ENCODE measurements around the gene FGD3. TPM values are rescaled to one million over a fixed set of nuclear protein-coding genes. Genes with fewer than 3 reads are reported as not detected.

Gene FGD3
- total RNA-seq, 1 donor from 2014 or later, result 1.8 TPM

- H3K36me3 ChIP-seq, result peaks cover 4% of the 10 kb centered on the region
- no peak overlapping the region for H3K27ac ChIP-seq (replicated peaks)
- peaks cover 5% of the 10 kb centered on the region for H3K27me3 ChIP-seq (ENCODE audit: low read depth)
- peaks cover 14% of the 10 kb centered on the region for H3K9me3 ChIP-seq (replicated peaks)
- H3K4me1 ChIP-seq, result peaks cover 4% of the 10 kb centered on the region
- TF ChIP-seq, protein P1, sequence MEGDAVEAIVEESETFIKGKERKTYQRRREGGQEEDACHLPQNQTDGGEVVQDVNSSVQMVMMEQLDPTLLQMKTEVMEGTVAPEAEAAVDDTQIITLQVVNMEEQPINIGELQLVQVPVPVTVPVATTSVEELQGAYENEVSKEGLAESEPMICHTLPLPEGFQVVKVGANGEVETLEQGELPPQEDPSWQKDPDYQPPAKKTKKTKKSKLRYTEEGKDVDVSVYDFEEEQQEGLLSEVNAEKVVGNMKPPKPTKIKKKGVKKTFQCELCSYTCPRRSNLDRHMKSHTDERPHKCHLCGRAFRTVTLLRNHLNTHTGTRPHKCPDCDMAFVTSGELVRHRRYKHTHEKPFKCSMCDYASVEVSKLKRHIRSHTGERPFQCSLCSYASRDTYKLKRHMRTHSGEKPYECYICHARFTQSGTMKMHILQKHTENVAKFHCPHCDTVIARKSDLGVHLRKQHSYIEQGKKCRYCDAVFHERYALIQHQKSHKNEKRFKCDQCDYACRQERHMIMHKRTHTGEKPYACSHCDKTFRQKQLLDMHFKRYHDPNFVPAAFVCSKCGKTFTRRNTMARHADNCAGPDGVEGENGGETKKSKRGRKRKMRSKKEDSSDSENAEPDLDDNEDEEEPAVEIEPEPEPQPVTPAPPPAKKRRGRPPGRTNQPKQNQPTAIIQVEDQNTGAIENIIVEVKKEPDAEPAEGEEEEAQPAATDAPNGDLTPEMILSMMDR (IDR thresholded peaks at IDR 0.05; ENCODE audit: borderline replicate concordance), result no peak
- no peak overlapping the region for H3K4me3 ChIP-seq
- intact Hi-C loops (cut with micrococcal nuclease), result no loop called here
- no peak for DNase-seq
Observed at GRCh38 chr9:93002700-93003099, 55.4 kb downstream of the FGD3 start.

GRCh38 chr9:93003552-93004407 is 56.5 kb downstream of the FGD3 start:
- Histone ChIP-seq H3K4me3 (peak overlapping the region; percentile 55), H3K36me3 (peaks cover 4% of the 10 kb centered on the region), H3K4me1 (peaks cover 4% of the 10 kb centered on the region), H3K27me3 (ENCODE audit: low read depth) (peaks cover 5% of the 10 kb centered on the region), H3K27ac (replicated peaks) (no peak overlapping the region), H3K9me3 (replicated peaks) (peaks cover 14% of the 10 kb centered on the region)
- TF ChIP-seq, protein P1 (IDR thresholded peaks at IDR 0.05; ENCODE audit: borderline replicate concordance), result peak; percentile 79
- intact Hi-C loops (cut with micrococcal nuclease), result no loop called here
- peak; percentile 38 for DNase-seq

- intact Hi-C loops (cut with micrococcal nuclease), result no loop called here
- TF ChIP-seq, protein P1 (IDR thresholded peaks at IDR 0.05; ENCODE audit: borderline replicate concordance), result no peak
- peaks cover 6% of the 10 kb centered on the region for H3K9me3 ChIP-seq (replicated peaks)
- H3K4me1 ChIP-seq, result peaks cover 4% of the 10 kb centered on the region
- no peak for DNase-seq
- H3K36me3 ChIP-seq, result no peaks in the 10 kb centered on the region
- no peak overlapping the region for H3K4me3 ChIP-seq
- no peak overlapping the region for H3K27ac ChIP-seq (replicated peaks)
- H3K27me3 ChIP-seq (ENCODE audit: low read depth), result peaks cover 4% of the 10 kb centered on the region
Observed at GRCh38 chr9:93004561-93004960, 57.2 kb downstream of the FGD3 start.

DNA sequence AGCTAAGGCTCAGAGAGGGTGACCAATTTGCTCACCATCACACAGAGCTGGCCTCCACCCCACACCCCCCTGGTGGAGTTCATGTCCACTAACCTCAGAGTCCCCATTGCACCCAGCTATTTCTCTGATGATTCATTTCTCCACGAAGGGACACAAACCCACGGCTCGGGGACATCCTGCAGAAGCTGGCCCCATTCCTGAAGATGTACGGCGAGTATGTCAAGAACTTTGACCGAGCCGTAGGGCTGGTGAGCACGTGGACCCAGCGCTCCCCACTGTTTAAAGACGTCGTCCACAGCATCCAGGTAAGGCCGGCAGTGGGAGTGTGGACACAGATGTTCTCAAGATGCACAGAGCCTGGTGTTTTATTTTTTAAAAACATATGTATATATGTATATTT is 58.6 kb downstream of the FGD3 start:
- no peaks in the 10 kb centered on the region for H3K9me3 ChIP-seq (replicated peaks)
- H3K4me1 ChIP-seq, result peaks cover 4% of the 10 kb centered on the region
- TF ChIP-seq, protein P1 (IDR thresholded peaks at IDR 0.05; ENCODE audit: borderline replicate concordance), result no peak
- no peak for DNase-seq
- H3K4me3 ChIP-seq, result no peak overlapping the region
- intact Hi-C loops (cut with micrococcal nuclease), result no loop called here
- no peaks in the 10 kb centered on the region for H3K36me3 ChIP-seq
- no peaks in the 10 kb centered on the region for H3K27me3 ChIP-seq (ENCODE audit: low read depth)
- H3K27ac ChIP-seq (replicated peaks), result no peak overlapping the region

DNA sequence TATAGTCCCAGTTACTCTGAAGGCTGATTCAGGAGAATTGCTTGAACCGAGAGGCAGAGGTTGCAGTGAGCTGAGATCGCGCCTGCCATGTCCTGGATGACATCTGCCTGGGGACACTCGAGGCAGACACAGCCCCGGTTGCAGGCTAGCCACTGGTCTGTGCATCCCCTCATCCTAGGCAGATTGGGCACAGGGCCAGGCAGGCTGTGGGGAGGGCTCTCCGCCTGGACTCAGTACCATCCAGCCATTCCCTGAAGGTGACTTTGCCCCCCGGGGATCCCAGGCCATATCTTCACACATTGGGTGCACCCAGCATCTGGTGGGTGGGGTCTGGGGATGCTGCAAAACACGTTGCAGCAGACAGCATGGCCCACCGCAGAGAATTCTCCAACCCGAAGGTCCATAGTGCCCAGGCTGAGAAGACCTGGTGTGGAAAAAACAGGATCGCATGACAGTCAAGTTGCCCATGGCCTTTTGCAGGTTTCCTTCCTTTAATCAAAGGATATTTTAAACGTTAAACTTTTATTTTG is 60.3 kb downstream of the FGD3 start:
- no peak overlapping the region for H3K27ac ChIP-seq (replicated peaks)
- intact Hi-C loops (cut with micrococcal nuclease), result no loop called here
- H3K36me3 ChIP-seq, result no peaks in the 10 kb centered on the region
- H3K27me3 ChIP-seq (ENCODE audit: low read depth), result no peaks in the 10 kb centered on the region
- H3K4me1 ChIP-seq, result peaks cover 4% of the 10 kb centered on the region
- TF ChIP-seq, protein P1 (IDR thresholded peaks at IDR 0.05; ENCODE audit: borderline replicate concordance), result no peak
- H3K9me3 ChIP-seq (replicated peaks), result no peaks in the 10 kb centered on the region
- H3K4me3 ChIP-seq, result no peak overlapping the region
- DNase-seq, result no peak

Data from left ventricle myocardium inferior (tissue), 1 donor.